IgD-negative memory B cell (primary cell): ENCODE results near the gene DCP1B. TPM values are rescaled to one million over a fixed set of nuclear protein-coding genes. Genes with fewer than 3 reads are reported as not detected.

ENCODE experiments used
- H3K27ac Mint-ChIP-seq, 3 donors: one replicate each; pipeline ENCODE4 v1.8.0; 2020 to 2022; ENCODE audit warnings: mild to moderate bottlenecking in 3 of 3, mixed read lengths in 3 of 3, moderate library complexity in 1 of 3
- H3K27me3 Mint-ChIP-seq: one replicate; pipeline ENCODE4 v1.8.0; 2021; ENCODE audit warnings: mixed read lengths
- H3K36me3 Mint-ChIP-seq: one replicate; pipeline ENCODE4 v1.8.0; 2020; ENCODE audit warnings: mild to moderate bottlenecking, mixed read lengths
- H3K4me1 Mint-ChIP-seq, 3 donors: one replicate each; pipeline ENCODE4 v1.8.0; 2020 to 2022; ENCODE audit warnings: mixed read lengths in 3 of 3, mild to moderate bottlenecking in 1 of 3
- H3K4me3 Mint-ChIP-seq, 4 donors: one replicate each; pipeline ENCODE4 v1.8.0; 2020 to 2022; ENCODE audit warnings: mild to moderate bottlenecking in 4 of 4, mixed read lengths in 4 of 4, moderate library complexity in 3 of 4
- H3K9me3 Mint-ChIP-seq, 3 donors: one replicate each; pipeline ENCODE4 v1.8.0; 2020 to 2021; ENCODE audit warnings: mixed read lengths in 3 of 3, mild to moderate bottlenecking in 1 of 3
- polyA plus RNA-seq: library from polyadenylated mRNA; unstranded; fragments of 300-500 nt; fragmentation: Illumina TruSeq; gene quantifications from one replicate; pipeline ENCODE4 v1.2.3, GENCODE V29; 2021

DCP1B gene
- polyA plus RNA-seq, 1 donor from 2014 or later, result 19.2 TPM

DNA sequence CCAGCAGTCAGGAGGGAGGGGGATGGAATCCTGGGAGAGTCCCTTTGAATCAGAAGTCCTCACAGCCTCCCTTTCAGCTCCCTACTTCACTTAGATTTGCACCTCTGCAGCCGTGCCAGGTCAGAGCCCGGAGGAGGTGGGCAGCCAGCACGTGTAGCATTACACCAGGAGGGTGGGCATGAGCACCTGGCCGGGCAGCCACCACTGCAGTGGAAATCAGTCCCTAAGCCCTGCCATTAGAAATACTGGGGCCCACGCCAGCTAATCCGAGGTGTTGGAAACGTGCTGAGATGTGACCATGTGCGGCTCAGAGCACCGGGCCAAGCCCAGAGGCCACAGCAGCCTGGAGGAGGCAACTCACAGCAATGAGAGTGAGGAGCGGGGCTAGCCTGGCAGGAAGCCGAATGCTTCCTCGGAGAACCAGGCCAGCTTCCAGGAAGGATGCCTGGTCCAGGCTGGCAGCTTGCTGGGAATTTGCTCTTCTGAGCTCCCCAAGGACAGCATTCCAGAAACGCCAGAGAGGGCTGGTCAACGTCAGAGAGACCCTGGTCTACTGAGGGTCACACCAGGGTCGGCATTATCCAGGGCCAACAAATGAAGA is 76.4 kb downstream of the DCP1B start:
- no peaks in the 10 kb centered on the region for H3K9me3 Mint-ChIP-seq
- peaks cover 2% of the 10 kb centered on the region for H3K36me3 Mint-ChIP-seq
- peaks cover 42 to 57% (median 57%) of the 10 kb centered on the region in 3 donors for H3K4me1 Mint-ChIP-seq
- peak overlapping the region in 1 of 3 donors; percentile 60 for H3K27ac Mint-ChIP-seq
- H3K27me3 Mint-ChIP-seq, result no peaks in the 10 kb centered on the region
- H3K4me3 Mint-ChIP-seq, result no peak overlapping the region

GRCh38 chr12:1927051-1927680 is 77.1 kb downstream of the DCP1B start:
- peak overlapping the region; percentile 8 to 73 (median 60) for H3K27ac Mint-ChIP-seq
- no peak overlapping the region for H3K4me3 Mint-ChIP-seq
- peaks cover 36 to 52% (median 52%) of the 10 kb centered on the region in 3 donors for H3K4me1 Mint-ChIP-seq
- H3K27me3 Mint-ChIP-seq, result no peaks in the 10 kb centered on the region
- no peaks in the 10 kb centered on the region for H3K9me3 Mint-ChIP-seq
- H3K36me3 Mint-ChIP-seq, result peaks cover 2% of the 10 kb centered on the region

- Mint-ChIP-seq H3K4me1 (peaks cover 31 to 50% (median 45%) of the 10 kb centered on the region in 3 donors), H3K27ac (peak overlapping the region in 1 of 3 donors; percentile 8), H3K36me3 (peaks cover 2% of the 10 kb centered on the region), H3K27me3 (no peaks in the 10 kb centered on the region), H3K4me3 (peak overlapping the region in 1 of 4 donors; percentile 22), H3K9me3 (no peaks in the 10 kb centered on the region)
These were observed 78.0 kb downstream of the DCP1B start for GRCh38 chr12:1926251-1926657.

DNA sequence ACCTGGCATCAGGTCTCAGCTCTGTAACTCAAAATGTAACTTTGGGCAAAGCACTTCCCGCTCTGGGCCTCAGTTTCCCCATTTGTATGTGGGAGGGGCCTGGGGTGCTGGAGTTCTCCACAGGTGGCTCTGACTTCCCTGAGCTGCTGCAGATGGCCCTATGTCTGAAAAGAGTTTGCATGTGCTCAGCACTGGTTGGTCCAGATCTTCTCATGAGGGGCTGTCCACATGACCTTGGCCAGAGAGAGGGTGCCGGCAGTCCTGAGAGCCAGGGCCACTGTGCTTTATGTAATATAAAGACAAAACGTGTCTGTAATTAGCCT is 78.6 kb downstream of the DCP1B start:
- Mint-ChIP-seq H3K36me3 (peaks cover 2% of the 10 kb centered on the region), H3K4me3 (peak overlapping the region in 3 of 4 donors; percentile 15 to 78 (median 41)), H3K9me3 (no peaks in the 10 kb centered on the region), H3K27ac (peak overlapping the region in 1 of 3 donors; percentile 8), H3K4me1 (peaks cover 36 to 53% (median 47%) of the 10 kb centered on the region in 3 donors), H3K27me3 (no peaks in the 10 kb centered on the region)

GRCh38 chr12:1924996-1925683 is 79.1 kb downstream of the DCP1B start:
- peaks cover 2% of the 10 kb centered on the region for H3K36me3 Mint-ChIP-seq
- peak overlapping the region; percentile 78 to 88 (median 82) for H3K4me3 Mint-ChIP-seq
- H3K4me1 Mint-ChIP-seq, result peaks cover 36 to 54% (median 48%) of the 10 kb centered on the region in 3 donors
- no peaks in the 10 kb centered on the region for H3K27me3 Mint-ChIP-seq
- H3K9me3 Mint-ChIP-seq, result no peaks in the 10 kb centered on the region
- H3K27ac Mint-ChIP-seq, result peak overlapping the region; percentile 94 to 99 (median 97)

GRCh38 chr12:1922985-1923384 is 81.3 kb downstream of the DCP1B start:
- Mint-ChIP-seq H3K4me1 (peaks cover 30 to 51% (median 43%) of the 10 kb centered on the region in 3 donors), H3K36me3 (peaks cover 2% of the 10 kb centered on the region), H3K27me3 (no peaks in the 10 kb centered on the region), H3K4me3 (peak overlapping the region in 3 of 4 donors; percentile 21 to 83 (median 67)), H3K27ac (peak overlapping the region; percentile 75 to 99 (median 87)), H3K9me3 (no peaks in the 10 kb centered on the region)

DNA sequence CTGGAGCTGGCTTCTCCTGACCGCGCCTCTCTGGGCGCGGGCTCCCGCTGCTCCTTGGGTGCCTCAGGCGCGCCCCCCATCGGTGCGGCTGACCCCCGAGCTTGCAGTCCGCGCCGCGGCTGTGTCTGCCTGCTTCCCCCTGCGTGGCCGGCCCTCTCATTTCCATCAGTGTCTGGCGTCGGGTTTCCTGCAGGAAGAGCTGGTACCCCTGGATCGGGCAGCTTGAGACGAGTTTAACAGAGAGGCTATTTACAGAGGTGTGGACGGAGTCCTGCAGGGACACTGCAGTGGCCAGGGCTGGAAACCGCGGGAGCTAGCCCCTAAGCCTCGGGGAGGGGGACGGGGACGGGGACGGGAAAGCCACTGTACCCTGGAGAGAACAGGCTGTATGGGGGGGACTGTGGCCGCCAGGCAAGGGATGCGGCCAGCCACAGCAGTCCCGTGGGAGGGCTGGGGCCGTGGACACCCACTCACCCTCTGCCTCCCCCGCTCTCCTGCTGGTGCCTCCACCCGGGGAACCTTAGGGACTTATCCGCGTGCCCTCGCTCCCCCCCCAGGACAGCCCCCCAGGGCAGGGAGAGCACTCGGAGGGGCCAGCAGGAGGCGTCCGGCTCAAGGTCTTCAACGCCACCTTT is 82.1 kb downstream of the DCP1B start:
- Mint-ChIP-seq H3K9me3 (no peaks in the 10 kb centered on the region), H3K27ac (peak overlapping the region in 1 of 3 donors; percentile 55), H3K4me1 (peaks cover 37 to 57% (median 49%) of the 10 kb centered on the region in 3 donors), H3K4me3 (peak overlapping the region in 2 of 4 donors; percentile 67 to 83), H3K36me3 (peaks cover 2% of the 10 kb centered on the region), H3K27me3 (no peaks in the 10 kb centered on the region)

DNA sequence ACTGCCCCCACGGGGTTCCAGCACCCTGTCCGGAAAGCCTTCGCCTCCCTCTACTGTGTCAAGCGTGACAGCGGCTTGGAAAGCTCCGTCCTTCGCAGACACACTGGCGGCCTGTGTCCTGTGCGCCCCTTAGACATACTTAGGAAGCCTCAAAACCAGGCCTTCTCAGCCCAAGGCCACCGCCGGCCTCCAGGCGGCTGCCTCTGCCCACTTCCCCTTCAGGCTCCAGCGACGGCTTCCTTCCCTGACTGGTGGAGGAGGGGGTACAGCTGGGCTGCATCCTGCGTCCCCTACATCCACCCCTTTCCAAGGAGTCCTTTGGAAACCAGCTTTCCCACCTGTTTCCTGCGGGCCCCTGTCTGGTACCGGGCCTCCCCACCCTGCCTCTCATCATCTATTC is 83.3 kb downstream of the DCP1B start:
- Mint-ChIP-seq H3K4me3 (peak overlapping the region in 3 of 4 donors; percentile 44 to 87 (median 65)), H3K27ac (peak overlapping the region in 2 of 3 donors; percentile 53 to 81)

GRCh38 chr12:1920436-1920835 is 83.8 kb downstream of the DCP1B start:
- peak overlapping the region in 2 of 3 donors; percentile 53 to 90 for H3K27ac Mint-ChIP-seq
- H3K4me3 Mint-ChIP-seq, result peak overlapping the region in 2 of 4 donors; percentile 65 to 87
- peaks cover 7% of the 10 kb centered on the region for H3K27me3 Mint-ChIP-seq
- H3K36me3 Mint-ChIP-seq, result peaks cover 2% of the 10 kb centered on the region
- peaks cover 0 to 2% (median 0%) of the 10 kb centered on the region in 3 donors for H3K9me3 Mint-ChIP-seq
- H3K4me1 Mint-ChIP-seq, result peaks cover 38 to 50% (median 47%) of the 10 kb centered on the region in 3 donors

More for the DNA sequence above, 83.3 kb downstream of the DCP1B start:
- Mint-ChIP-seq H3K27me3 (peaks cover 7% of the 10 kb centered on the region), H3K4me1 (peaks cover 38 to 53% (median 44%) of the 10 kb centered on the region in 3 donors), H3K36me3 (peaks cover 2% of the 10 kb centered on the region), H3K9me3 (peaks cover 0 to 2% (median 0%) of the 10 kb centered on the region in 3 donors)

GRCh38 chr12:1919763-1920162 is 84.5 kb downstream of the DCP1B start:
- peaks cover 7% of the 10 kb centered on the region for H3K27me3 Mint-ChIP-seq
- peaks cover under 1% of the 10 kb centered on the region for H3K36me3 Mint-ChIP-seq
- H3K9me3 Mint-ChIP-seq, result peaks cover 0 to 2% (median 0%) of the 10 kb centered on the region in 3 donors
- peak overlapping the region in 3 of 4 donors; percentile 25 to 96 (median 87) for H3K4me3 Mint-ChIP-seq
- no peak overlapping the region for H3K27ac Mint-ChIP-seq
- H3K4me1 Mint-ChIP-seq, result peaks cover 33 to 44% (median 41%) of the 10 kb centered on the region in 3 donors

GRCh38 chr12:1919284-1919683 is 85.0 kb downstream of the DCP1B start:
- Mint-ChIP-seq H3K4me1 (peaks cover 28 to 40% (median 38%) of the 10 kb centered on the region in 3 donors), H3K27me3 (peaks cover 7% of the 10 kb centered on the region), H3K27ac (peak overlapping the region in 2 of 3 donors; percentile 29 to 97), H3K36me3 (no peaks in the 10 kb centered on the region), H3K4me3 (peak overlapping the region; percentile 33 to 96 (median 87)), H3K9me3 (peaks cover 0 to 2% (median 0%) of the 10 kb centered on the region in 3 donors)

DNA sequence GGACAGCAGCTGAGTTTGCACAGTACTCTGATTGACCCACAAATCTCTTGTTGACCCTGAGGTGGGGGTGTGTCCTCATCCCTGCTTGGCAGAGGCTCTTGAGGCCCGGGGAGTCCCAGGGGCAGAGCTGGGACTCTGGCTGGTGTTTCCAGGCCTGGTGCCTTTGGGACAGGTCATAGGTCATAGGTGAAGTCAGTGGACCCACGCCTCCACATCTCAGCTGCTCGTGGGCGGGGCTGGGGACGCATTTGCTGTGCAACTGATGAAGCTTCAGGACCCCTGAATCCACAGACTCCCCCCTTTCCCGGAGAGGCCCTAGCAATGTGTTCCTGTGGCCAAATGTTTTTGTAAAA is 85.4 kb downstream of the DCP1B start:
- Mint-ChIP-seq H3K4me1 (peaks cover 26 to 39% (median 36%) of the 10 kb centered on the region in 3 donors), H3K9me3 (peaks cover 0 to 2% (median 0%) of the 10 kb centered on the region in 3 donors), H3K27ac (peak overlapping the region in 2 of 3 donors; percentile 29 to 97), H3K27me3 (peaks cover 7% of the 10 kb centered on the region), H3K36me3 (no peaks in the 10 kb centered on the region), H3K4me3 (peak overlapping the region; percentile 33 to 96 (median 87))

DNA sequence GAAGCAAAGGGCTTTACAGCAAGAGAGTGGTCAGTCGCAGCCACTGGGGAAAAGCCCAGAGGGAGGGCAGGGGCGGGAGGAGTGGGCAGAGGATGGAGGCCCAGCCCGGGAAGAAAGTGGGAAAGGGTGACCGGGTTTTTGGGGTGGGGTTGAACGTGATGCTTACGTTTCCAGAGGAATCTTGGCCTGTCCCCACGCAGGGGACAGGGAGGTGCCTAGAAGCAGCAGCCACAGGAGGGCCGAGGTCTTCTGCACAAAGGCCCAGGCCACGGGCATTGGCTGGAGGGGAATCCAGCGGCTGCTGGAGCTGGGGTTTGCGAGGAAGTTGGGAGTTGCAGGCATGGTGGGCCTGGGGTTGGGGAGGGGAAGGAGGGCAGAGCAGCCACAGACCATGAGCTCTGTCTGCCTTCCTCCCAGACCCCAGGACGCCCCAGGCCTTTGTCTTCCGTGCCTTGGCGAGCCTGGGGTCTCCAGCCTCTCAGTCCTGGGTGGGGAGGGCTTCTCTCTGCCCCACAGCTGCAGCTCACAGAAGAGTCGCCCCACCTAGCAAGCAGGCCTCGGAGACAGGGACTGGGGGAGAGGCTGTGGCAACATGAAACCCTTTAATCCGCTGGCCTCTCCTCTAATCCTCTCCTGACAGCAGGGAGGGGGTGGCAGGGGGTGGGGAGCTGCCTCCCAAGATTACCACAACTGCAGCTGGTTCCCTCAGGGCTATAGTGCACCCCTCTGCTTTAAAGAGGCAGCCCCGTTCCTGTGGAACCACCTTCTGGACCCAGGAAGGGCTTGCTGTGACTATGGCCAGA is 86.0 kb downstream of the DCP1B start, which contains the start of gene CACNA2D4:
TSS of gene CACNA2D4 (minus strand) at position 572 of the 803 bp plus-strand sequence. CDS start at position 393, 179 bp downstream.
- H3K4me3 Mint-ChIP-seq, result peak within 1 kb of the TSS; percentile 87 to 97 (median 96)
- H3K4me1 Mint-ChIP-seq, result peaks cover 22 to 33% (median 30%) of the 10 kb centered on the region in 3 donors
- H3K27ac Mint-ChIP-seq, result peak within 1 kb of the TSS; percentile 93 to 97 (median 95)
- no peaks in the 10 kb centered on the region for H3K36me3 Mint-ChIP-seq
- peaks cover 7% of the 10 kb centered on the region for H3K27me3 Mint-ChIP-seq
- peaks cover 0 to 2% (median 0%) of the 10 kb centered on the region in 3 donors for H3K9me3 Mint-ChIP-seq
